T-helper 9 cell (primary cell): ENCODE results near the gene CNTNAP2.
"Not testable (repeated sequence)": the region's sequence is repeated elsewhere in the genome, so short reads cannot be mapped to it uniquely, and the experiment has no call there.

Experiments
- DNase-seq: peaks from one replicate; pipeline ENCODE4 v3.0.0-alpha.2; 2020

Gene CNTNAP2

DNA sequence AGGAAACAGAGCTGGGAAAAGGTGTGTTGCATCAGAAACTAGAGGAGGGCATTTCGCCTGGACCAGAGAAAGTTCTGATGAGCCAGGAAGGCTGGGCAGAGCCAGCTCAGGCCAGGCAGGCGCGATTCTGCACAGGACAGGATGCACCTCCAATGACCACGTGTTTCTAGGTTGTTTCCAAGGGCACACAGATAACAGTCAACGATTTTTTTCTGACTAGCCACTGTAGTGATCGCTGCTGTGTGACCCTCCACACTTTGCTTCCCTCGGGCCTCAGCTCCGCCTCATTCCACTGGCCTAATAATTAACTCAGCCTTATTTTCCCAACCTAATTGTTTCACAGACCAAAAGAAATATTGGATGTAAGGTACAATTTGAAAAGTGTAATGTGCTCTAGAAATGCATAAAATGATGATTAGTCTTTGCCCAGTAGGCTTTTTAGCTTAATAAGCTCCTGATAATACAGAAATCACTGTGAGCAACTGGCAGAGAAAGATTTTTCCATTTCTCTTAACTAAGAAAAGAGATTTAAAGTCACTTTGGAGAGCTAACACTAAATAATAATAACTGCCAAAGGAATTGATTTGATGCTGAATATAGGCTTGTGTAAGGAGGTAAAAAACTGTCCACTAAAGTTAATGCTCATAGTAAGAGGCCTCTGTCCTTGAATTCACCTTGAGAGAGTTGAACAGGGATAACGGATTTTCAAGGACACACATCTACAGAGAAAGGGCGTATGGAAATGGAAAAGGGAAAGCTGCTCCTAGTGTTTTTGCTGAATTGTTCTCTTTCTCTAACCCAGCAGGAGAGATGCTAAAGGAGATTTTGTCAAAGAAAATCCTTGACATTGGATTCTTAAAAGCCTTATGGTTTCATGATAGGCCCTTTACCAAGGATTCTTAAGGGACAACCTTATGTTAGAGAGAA, 2183.0 kb downstream of the CNTNAP2 start:
- no peak for DNase-seq

DNA sequence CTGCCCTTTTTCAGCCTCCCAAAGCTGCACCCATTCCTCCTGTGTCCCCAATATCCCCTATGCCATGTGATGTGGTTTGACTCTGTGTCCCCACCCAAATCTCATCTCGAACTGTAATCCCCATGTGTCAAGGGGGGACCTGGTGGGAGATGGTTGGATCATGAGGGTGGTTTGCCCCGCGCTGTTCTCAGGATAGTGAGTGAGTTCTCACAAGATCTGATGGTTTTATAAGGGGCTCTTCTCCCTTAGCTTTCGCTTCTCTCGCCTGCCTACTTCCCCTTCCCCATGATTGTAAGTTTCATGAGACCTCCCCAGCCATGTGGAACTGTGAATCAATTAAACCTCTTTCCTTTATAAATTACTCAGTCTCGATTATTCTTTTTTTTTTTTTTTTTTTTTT, 2185.8 kb downstream of the CNTNAP2 start:
- DNase-seq = not testable (repeated sequence)

DNA sequence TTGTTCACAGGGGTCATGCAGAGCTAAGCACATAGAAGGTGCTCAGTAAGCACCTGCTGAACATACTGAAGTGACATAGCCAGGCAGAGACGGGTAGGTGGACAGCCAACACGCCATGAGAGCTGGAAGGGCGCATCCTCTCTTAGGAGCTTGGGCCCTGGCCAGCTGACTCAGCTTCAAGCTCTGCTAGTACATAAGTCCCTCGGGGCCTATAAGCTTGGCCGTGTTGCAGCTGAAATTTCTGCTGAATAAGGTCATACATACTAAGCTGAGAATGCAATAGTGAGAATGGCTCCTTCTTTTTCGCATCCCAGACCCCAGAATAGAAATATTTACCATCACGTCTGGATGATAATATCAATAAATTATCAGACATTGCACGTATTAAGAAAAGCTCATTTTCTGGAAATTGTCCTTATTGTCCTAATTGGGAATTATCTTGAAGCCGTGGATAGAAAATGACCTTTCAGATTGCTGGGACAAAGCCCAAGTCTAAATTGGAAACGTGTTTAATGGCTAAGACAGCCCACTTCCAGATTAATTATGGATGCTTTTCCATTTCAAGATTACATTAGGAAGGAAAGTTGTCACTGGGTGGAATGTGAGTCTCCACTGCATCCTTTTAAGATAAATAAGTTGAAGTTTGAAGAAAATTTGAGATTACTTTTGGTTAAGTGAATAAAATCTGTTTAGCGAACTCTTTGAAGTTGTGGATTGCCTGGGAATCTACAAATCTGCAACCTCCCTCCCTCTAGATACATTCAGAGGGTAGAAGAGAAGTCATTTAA, 2186.9 kb downstream of the CNTNAP2 start:
- DNase-seq = no peak

DNA sequence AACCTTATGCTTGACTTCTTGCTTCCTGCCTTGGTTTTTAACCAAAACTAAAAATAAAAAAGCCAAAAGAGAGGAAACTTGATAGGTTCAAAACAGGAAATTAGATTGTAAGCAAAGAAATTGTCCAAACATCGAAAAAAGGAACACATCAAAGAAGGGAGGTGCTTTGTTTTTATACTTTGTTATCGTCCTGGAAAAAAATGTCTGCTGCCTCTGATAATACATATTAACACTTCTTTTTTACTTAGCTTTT, 2187.4 kb downstream of the CNTNAP2 start:
- no peak for DNase-seq

DNA sequence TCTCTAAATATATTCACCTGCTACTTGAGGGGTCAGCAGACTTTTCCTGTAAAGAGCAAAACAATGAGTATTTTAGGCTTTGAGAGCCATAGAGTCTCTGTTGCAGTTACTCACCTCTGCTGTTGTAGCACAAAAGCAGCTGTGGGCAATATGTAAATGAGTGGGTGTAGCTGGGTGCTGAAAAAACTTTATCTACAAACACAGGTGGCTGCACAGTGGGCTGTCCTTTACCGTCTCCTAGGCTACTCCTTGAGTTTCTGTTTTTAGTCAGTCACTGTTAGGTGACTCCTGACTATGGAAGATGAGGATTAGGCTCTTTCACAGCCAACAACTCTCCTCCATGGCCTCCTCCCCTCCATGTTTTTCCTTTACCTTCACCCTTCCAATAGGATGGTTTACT, 2187.9 kb downstream of the CNTNAP2 start:
- DNase-seq = no peak

DNA sequence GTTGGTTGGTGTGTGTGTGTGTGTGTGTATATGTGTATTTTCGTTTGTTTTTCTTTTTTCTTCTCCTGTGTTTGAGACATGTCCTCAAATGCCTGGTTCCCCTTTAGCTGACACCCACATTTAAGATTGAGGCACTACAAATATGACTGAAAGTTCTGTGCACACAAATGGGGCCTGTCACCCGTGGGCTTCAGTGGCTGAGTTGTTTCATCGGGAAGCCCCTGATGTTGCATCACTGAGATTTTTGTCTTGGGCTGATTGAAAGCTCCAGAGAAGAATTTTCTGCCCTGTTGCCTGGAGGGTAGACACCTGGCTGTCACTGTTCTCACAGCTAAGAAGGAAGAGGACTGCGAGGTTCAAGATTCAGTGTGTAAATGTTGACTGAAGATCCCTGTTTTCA, 2190.2 kb downstream of the CNTNAP2 start:
- DNase-seq = no peak

DNA sequence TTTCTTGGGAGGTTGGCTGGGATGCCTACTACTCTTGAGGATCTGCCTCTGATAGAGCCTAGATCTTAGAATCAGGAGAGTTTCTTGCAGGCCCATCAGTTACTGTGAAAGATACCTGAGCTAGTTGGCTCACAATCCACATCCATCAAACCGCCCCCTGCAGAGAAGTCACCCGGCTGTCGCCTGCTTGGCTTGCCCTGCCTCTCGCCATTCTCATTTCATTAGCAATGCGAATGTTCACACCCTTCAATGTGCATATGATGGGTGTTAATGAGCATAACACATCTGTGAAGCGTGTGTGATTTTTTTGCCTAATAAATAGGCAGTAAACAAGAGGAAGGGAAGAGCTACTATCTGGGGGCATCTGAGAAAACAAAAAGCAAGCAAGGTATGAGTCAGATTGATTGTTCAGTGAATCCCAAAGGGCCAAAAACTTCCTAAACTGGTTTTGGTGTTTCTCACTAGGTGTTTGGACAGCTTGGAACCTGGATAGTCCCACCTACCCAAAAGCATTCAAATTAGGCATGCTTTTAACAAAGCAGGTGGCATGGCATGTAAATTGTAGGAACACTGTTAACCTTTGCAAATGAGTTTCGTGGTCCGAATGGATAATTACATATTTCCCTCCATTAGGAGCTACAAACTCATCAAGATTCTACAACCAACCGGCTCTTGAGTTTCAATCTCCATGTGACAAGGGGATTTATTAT, 2201.7 kb downstream of the CNTNAP2 start:
- DNase-seq = no peak

DNA sequence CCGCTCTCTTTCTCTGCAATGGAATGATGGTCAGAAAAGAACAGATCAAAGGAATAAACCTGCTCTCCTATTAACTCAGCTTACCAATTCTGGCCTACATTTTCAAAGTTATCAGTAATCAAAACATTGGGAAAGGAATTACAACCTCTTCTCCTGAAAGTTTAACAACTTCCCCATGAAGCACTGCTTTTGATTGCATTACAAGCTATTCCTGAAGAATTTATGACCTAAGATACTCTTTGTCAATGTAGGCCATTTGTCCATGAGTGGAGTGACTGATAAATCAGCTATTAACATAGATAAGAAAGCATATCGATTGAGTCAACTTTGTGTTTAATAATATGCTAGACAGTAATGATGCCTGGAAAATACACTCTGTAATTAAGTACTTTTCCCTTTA, 2202.2 kb downstream of the CNTNAP2 start:
- no peak for DNase-seq

DNA sequence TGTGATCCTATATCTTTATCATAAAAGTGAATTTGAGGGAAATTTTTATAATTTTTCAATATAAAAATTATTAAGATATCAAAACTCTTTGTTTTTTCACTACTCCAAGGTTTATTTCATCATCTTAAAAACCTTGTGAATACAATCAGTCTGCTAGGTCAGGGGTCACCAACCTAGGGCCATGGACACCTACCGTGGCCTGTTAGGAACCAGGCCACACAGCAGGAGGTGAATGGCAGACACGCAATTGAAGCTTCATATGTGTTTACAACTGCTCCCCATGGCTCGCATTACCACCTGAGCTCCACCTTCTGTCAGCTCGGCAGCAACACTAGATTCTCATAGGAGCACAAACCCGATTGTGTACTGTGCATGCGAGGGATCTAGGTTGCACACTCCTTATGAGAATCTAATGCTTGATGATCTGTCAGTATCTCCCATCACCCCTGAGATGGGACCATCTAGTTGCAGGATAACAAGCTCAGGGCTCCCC, 2202.8 kb downstream of the CNTNAP2 start:
- no peak for DNase-seq

DNA sequence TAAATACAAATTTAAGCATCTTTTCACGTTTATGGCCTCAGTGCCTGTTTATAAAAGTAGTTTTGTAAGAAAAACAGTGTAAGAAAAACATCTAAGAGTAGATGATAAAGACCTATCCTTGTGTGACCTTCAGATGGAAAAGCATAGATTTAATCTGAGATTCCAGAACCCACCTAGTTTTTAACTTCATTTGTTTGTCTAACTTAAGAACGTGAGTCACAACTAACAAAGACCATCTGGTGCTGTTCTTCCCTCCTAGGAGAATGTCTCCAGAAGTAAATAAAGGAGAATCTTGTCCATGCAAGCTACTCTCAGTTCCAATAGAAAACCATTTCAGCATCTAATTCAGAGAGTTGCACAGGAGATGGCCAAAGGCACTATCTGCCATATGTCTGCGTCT, 2208.6 kb downstream of the CNTNAP2 start:
- no peak for DNase-seq

DNA sequence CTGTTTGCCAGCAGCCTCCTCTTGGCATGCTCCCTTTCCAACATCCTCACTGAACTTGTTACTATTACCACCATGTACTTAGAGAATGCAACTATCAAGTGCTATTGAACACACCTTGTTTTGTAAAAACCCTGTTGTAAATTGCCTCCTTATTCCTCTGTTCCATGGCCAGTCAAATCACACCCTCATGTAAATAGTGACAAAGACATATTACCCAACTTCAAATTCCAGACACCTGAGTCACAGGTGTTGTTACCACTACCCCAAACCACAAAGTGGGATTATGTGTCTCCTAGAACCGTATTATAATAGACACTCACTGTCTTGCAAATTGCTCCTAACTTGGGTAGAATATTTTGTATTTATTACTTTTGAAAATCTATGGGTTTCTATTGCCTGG, 2210.8 kb downstream of the CNTNAP2 start:
- no peak for DNase-seq

DNA sequence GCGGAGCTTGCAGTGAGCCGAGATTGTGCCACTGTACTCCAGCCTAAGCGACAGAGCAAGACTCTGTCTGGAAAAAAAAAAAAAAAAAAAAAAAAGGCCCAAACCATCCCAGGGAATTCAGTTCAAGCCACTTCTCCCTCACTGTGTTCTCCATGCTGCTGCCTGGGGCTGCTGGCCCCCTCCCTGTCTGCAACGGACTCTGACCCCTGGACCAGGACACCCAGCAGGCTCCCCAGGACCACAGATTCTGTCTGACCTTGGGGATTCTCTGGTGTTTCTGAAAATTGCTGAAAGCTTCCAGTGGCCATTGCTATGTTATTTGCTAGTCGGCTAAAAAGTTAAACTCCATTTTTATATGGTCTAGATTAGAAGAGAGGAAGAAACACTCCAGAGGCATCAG, 2212.3 kb downstream of the CNTNAP2 start:
- no peak for DNase-seq

DNA sequence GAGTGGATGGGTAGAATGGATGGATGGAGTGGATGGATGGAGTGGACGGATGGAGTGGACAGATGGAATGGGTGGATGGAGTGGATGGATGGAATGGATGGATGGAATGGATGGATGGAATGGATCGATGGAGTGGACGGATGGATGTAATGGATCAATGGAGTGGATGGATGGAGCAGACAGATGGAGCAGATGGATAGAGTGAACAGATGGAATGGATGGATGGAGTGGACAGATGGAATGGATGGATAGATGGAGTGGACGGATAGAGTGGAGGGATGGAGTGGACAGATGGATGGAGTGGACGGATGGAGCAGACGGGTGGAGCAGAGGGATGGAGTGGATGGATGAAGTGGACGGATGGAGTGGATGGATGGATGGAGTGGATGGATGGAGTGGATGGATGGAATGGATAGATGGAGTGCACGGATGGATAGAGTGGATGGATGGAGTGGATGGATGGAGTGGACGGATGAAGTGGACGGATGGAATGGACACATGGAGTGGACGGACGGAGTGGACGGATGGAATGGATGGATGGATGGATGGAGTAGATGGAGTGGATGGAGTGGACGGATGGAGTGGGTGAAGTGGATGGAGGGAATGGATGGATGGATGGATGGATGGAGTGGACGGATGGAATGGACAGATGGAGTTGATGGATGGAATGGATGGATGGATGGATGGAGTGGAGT, 2213.7 kb downstream of the CNTNAP2 start:
- DNase-seq = no peak

DNA sequence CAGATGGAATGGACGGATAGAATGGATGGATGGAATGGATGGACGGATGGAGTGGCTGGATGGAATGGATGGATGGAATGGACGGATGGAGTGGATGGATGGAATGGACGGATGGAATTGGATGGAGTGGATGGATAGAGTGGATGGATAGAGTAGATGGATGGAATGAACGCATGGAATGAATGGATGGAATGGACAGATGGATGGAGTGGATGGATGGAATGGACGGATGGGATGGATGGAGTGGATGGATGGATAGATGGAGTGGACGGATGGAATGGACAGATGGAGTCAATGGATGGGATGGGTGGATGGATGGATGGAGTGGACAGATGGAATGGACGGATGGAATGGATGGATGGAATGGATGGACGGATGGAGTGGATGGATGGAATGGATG, 2214.2 kb downstream of the CNTNAP2 start:
- no peak for DNase-seq

DNA sequence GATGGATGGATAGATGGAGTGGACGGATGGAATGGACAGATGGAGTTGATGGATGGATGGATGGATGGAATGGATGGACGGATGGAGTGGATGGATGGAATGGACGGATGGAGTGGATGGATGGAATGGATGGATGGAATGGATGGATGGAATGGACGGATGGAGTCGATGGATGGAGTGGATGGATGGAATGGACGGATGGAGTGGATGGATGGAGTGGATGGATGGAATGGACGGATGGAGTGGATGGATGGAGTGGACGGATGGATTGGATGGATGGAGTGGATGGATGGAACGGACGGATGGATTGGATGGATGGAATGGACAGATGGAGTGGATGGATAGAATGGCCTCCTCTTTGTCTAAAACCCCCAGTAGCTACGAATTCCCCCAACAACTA, 2214.9 kb downstream of the CNTNAP2 start:
- DNase-seq = not testable (repeated sequence)

DNA sequence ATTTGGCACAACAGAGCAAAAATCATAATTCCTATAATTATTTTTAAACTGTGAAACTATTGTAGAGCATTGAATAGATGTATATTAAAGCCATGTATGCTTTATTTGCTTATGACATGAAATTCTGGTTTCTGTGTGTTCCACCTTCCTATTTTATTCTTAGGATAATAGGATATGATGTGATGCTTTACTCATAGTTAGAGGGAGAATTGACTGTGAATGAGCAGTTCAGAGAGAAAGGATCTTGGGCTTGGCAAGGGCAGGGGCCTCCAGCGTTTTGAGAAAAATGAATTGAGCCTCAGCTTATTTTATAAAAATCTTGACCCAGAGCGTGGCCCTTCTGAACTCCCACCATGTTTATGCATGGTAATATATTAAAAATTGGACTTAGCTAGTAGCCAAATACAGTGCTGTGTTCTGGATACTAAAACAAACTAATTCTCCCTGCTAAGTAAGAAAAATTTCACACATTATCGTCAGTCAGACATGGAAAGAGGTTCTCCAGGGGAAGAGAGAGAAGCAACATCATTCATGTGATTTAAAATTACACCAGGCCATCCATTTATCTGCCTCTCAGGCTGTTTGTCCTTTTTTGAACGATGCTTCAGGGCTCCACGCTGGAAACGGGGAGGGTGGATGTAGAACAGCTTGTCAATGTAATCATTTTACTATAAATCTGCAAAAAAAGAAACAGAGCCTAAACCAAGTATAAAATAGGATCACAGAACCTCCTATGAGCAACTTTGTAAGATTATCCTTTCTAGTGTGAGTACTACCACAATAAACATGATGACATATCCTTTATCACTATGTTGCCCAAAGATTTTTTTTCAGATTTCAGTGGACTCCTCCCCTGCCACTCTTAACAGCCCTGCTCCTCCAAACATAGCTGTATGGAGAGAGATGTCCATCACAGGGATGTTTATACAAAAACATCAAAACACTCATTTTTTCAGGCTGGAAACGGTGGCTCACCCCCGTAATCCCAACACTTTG, 2215.9 kb downstream of the CNTNAP2 start:
- no peak for DNase-seq

DNA sequence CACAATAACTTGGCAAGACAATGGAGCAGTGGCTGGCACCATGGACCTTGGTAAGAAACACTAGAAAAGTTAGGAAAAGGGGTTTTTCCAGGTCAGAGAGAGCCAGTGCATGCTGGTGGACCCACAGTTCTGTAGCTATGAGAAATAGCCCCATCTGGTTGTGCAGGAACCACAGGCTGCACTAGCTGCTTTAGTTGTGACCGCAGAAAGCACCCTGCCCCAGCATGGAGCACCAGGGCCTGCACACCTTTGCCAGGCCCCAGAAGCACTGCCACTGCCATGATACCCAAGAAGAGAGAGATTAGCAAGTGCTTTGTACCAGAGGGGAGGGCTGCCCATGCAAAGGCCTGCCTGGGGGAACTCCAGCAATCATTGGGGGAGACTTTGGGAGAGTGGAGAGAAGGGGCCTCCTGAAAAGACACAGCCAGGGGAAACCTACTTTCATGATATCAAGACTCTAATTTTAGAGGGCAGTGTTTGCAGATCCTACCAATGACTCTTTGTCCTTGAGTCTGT, 2217.9 kb downstream of the CNTNAP2 start:
- no peak for DNase-seq

DNA sequence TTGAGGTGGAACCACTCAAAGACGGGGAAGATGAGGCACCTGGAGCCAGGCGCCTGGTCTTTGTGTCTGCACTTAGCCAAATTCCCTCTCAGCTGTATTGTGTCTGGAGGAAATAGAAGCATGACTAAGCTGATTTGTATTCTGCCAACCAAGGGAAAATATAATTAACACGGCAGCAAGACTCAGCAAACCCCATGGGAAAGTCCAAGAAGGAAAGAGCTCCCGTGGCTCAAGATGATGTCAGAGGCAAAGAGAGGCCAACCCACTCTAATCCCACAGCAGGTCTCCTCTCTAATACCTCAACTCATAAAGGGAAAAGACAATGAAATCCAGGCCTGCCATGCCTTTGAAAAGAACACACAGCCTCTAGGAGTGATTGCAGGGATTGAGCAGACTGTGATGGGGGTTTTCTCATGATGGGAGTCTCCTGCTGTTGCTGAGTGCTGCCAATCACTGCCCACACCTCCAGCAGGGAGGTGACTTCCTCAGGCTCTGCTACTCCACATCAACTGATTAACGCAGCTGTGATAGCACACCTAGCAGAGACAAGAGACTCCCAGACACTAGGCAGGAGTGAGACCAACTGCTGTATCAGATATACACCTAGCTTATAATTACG, 2218.5 kb downstream of the CNTNAP2 start:
- DNase-seq = no peak

DNA sequence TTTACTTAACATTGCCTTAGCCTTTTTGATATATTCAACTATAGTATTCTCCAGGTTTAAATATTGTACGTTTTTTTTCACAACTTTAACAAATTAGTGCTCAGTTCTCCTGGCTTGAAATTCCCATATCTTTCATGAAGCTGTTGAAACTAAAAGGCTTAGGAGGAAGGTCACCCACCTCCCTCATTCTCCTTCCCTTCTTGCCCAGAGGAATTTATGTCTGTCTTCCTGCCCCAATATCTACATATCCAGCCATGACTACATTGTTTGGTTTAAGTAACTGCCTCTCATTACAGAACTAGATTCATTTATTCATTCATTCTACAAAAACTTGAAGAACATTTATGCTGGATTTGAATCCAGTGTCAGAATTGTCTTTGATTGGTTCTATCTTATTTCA, 2219.2 kb downstream of the CNTNAP2 start:
- DNase-seq = no peak

DNA sequence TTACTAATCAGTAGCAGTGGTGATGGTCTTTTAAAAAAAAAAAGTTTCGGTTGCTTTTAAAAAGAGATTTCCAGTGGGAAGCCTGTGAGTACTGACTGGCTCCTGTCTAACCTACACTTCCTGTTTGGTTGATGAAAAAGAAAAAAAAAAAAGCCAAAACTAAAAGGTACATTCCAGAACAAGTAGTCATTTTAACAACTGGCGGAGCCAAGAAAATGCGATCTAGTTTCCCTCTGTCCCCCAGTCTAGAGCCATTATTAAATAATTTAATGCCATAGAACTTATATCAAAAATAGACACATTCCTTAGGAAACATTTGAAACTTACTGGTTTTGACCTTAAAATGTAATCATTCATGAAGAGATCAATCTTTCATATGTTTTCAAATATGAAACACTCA, 2219.8 kb downstream of the CNTNAP2 start:
- no peak for DNase-seq
